Adrenal gland (tissue), 5 donors: ENCODE results near the gene GLT8D1.

Experiments used
- CTCF ChIP-seq, 6 experiments: fragments of 450-650 bp in 4 of 6; fragments of 200-600 bp in 2 of 6; sonication (generic) in 1 of 6; IDR thresholded peaks; 1 replicate in 5 of 6; 2 replicates in 1 of 6; pipeline versions ENCODE4 v1.5.1 to v1.8.0; 2016 to 2021; ENCODE audit warnings: antibody characterized with exemption in 6 of 6, mild to moderate bottlenecking in 2 of 6, moderate library complexity in 1 of 6
- POLR2A ChIP-seq, 2 donors: fragments of 450-650 bp; IDR thresholded peaks; one replicate each; pipeline ENCODE4 v1.6.1; 2017; ENCODE audit warnings: antibody characterized with exemption in 2 of 2, mild to moderate bottlenecking in 2 of 2, moderate library complexity in 1 of 2
- donor health status: DM: no; HTN: no; CAD: no.

GRCh38 chr3:52743152-52743551 is 37.6 kb upstream of the GLT8D1 start:
- TF ChIP-seq POLR2A (IDR thresholded peaks at IDR 0.05) = no peak
- TF ChIP-seq CTCF (IDR thresholded peaks at IDR 0.05) = no peak
